Suprapubic skin (tissue), 4 donors: ENCODE measurements around the gene MAGI1. TPM values are rescaled to one million over a fixed set of nuclear protein-coding genes. Genes with fewer than 3 reads are reported as not detected.

Experiments
- DNase-seq, 2 donors: peaks; one replicate each; pipeline ENCODE4 v3.0.0-alpha.2; 2019; ENCODE audit warnings: low spot score in 2 of 2
- H3K27ac ChIP-seq: fragments of 200-600 bp; sonication (generic); one replicate; pipeline ENCODE4 v1.5.1; 2019
- H3K27me3 ChIP-seq: fragments of 200-600 bp; sonication (generic); one replicate; pipeline ENCODE4 v1.5.1; 2019
- H3K36me3 ChIP-seq: fragments of 200-600 bp; sonication (generic); one replicate; pipeline ENCODE4 v1.5.1; 2019
- H3K4me1 ChIP-seq: fragments of 200-600 bp; sonication (generic); one replicate; pipeline ENCODE4 v1.5.1; 2019
- H3K4me3 ChIP-seq: fragments of 200-600 bp; sonication (generic); one replicate; pipeline ENCODE4 v1.5.1; 2019; ENCODE audit warnings: mild to moderate bottlenecking
- H3K9me3 ChIP-seq: fragments of 200-600 bp; sonication (generic); one replicate; pipeline ENCODE4 v1.5.1; 2019
- EP300 ChIP-seq: sonication (generic); formaldehyde crosslinking; IDR thresholded peaks from one replicate; pipeline ENCODE4 v1.6.1; 2017; ENCODE audit warnings: antibody characterized with exemption
- POLR2A ChIP-seq, 2 donors: fragments of 450-650 bp; IDR thresholded peaks; one replicate each; pipeline ENCODE4 v1.6.1; 2017; ENCODE audit warnings: antibody characterized with exemption in 2 of 2, mild to moderate bottlenecking in 2 of 2, moderate library complexity in 2 of 2
- POLR2AphosphoS5 ChIP-seq, 3 donors: sonication (generic); formaldehyde crosslinking; IDR thresholded peaks; one replicate each; pipeline ENCODE4 v1.6.1; 2017; ENCODE audit warnings: antibody characterized with exemption in 3 of 3
- WGBS: methylation state at CpG from one replicate; pipeline ENCODE4 v1.1.5; 2018; 5-methylcytosine and 5-hydroxymethylcytosine counted together
- total RNA-seq, 4 donors: library from RNA; depleted of rRNA; stranded (reverse); fragments of >200 nt; gene quantifications; one replicate each; pipeline ENCODE4 v1.1.0, GENCODE V29; 2016
- TF ChIP-seq, protein P1 (sequence below), 2 donors: fragments of 200-600 bp in 1 of 2; fragments of 450-650 bp in 1 of 2; sonication (generic) in 1 of 2; IDR thresholded peaks; one replicate each; pipeline ENCODE4 v1.5.1; 2016 to 2019; ENCODE audit warnings: antibody characterized with exemption in 2 of 2, mild to moderate bottlenecking in 1 of 2, moderate library complexity in 1 of 2

The MAGI1 gene
- total RNA-seq, 4 donors from 2014 or later = 37.9 to 71.5 (median 48.6) TPM

- TF ChIP-seq POLR2AphosphoS5 (IDR thresholded peaks at IDR 0.05) (no peak), POLR2A (IDR thresholded peaks at IDR 0.05) (no peak), EP300 (no peak)
- TF ChIP-seq, protein P1, sequence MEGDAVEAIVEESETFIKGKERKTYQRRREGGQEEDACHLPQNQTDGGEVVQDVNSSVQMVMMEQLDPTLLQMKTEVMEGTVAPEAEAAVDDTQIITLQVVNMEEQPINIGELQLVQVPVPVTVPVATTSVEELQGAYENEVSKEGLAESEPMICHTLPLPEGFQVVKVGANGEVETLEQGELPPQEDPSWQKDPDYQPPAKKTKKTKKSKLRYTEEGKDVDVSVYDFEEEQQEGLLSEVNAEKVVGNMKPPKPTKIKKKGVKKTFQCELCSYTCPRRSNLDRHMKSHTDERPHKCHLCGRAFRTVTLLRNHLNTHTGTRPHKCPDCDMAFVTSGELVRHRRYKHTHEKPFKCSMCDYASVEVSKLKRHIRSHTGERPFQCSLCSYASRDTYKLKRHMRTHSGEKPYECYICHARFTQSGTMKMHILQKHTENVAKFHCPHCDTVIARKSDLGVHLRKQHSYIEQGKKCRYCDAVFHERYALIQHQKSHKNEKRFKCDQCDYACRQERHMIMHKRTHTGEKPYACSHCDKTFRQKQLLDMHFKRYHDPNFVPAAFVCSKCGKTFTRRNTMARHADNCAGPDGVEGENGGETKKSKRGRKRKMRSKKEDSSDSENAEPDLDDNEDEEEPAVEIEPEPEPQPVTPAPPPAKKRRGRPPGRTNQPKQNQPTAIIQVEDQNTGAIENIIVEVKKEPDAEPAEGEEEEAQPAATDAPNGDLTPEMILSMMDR (IDR thresholded peaks at IDR 0.05) = no peak
- Histone ChIP-seq H3K27me3 (no peaks in the 10 kb centered on the region), H3K36me3 (no peaks in the 10 kb centered on the region), H3K9me3 (no peaks in the 10 kb centered on the region), H3K27ac (no peak overlapping the region), H3K4me3 (no peak overlapping the region), H3K4me1 (peaks cover 31% of the 10 kb centered on the region)
- WGBS = 60% methylated on average over 5 of the region's 5 CpGs
- DNase-seq = no peak
Observed at GRCh38 chr3:66017591-66017990, 21.1 kb downstream of the MAGI1 start.

DNA sequence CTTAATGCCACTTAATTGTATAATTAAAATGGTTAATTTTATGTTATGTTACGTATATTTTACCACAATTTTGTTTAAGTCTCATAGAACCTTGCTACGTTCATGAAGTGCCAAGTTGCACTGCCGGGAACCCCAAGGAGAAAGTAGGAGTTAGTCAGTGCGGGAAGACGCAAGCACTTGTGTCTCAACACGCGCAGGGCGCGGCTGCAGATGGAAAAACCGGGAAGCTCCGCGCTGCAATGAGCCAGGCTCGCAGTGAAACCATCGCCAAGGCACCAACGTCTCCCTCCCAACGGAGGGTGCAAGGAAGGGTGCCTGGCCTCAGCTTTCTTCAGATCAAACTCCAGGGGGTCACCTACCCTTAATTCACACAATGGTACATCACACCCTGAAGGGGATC lies 21.6 kb downstream of the MAGI1 start:
- Histone ChIP-seq H3K9me3 (no peaks in the 10 kb centered on the region), H3K27me3 (no peaks in the 10 kb centered on the region), H3K4me3 (no peak overlapping the region), H3K27ac (no peak overlapping the region), H3K36me3 (no peaks in the 10 kb centered on the region), H3K4me1 (peaks cover 31% of the 10 kb centered on the region)
- 74% methylated on average over 16 of the region's 16 CpGs for WGBS
- TF ChIP-seq, protein P1 (IDR thresholded peaks at IDR 0.05) = no peak
- TF ChIP-seq POLR2AphosphoS5 (IDR thresholded peaks at IDR 0.05) (no peak), EP300 (no peak), POLR2A (IDR thresholded peaks at IDR 0.05) (no peak)
- DNase-seq = no peak

DNA sequence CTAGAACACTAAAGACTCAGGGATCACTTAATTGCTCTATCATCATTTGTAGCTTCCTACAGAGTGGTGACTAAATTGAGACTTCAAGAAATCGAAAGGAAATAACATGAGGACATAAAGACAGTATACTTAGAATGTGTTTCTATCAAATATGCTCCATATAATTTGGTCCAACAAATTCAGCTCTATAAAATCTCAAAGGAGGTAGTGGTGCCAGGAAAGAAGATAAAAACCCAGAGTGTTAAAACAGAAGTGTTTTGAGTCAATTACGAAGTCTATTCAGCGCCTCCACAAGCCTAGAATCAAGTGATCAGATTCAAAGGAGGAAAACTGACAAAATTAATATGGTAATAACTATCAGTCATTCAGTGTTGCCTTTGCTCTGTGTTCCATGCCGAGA lies 22.9 kb downstream of the MAGI1 start:
- H3K4me3 ChIP-seq = no peak overlapping the region
- no peaks in the 10 kb centered on the region for H3K36me3 ChIP-seq
- no peaks in the 10 kb centered on the region for H3K9me3 ChIP-seq
- H3K27me3 ChIP-seq = no peaks in the 10 kb centered on the region
- TF ChIP-seq EP300 (no peak), POLR2A (IDR thresholded peaks at IDR 0.05) (no peak), POLR2AphosphoS5 (IDR thresholded peaks at IDR 0.05) (no peak)
- TF ChIP-seq, protein P1 (IDR thresholded peaks at IDR 0.05) = no peak
- no peak overlapping the region for H3K27ac ChIP-seq
- whole genome bisulfite sequencing = 75% methylated on average over 4 of the region's 4 CpGs
- DNase-seq = no peak
- peaks cover 30% of the 10 kb centered on the region for H3K4me1 ChIP-seq

DNA sequence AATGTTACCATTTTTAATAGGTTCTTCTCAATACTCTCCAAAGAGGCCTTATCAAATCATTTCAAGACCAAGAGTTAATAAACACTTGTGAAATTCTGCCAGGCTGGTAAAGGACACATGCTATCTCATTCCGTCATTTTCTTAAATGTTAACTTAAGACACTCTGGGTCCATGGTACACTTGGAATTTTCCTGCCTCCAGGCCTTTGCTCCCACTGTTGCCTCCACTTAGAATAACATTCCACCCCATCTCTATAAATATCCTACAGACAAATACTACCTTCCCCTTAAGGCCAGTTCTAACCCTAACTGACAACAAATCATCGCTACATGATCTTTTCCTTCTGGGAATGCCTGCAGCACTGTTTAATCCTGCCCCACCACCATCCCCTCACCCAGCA lies 24.1 kb downstream of the MAGI1 start:
- H3K9me3 ChIP-seq = no peaks in the 10 kb centered on the region
- no peaks in the 10 kb centered on the region for H3K36me3 ChIP-seq
- H3K4me1 ChIP-seq = peaks cover 38% of the 10 kb centered on the region
- H3K27me3 ChIP-seq = no peaks in the 10 kb centered on the region
- no peak for TF ChIP-seq EP300
- TF ChIP-seq, protein P1 (IDR thresholded peaks at IDR 0.05) = no peak
- TF ChIP-seq POLR2AphosphoS5 (IDR thresholded peaks at IDR 0.05) = no peak
- TF ChIP-seq POLR2A (IDR thresholded peaks at IDR 0.05) = no peak
- 77% methylated on average over 1 of the region's 2 CpGs for WGBS
- no peak overlapping the region for H3K4me3 ChIP-seq
- no peak overlapping the region for H3K27ac ChIP-seq
- DNase-seq = no peak

DNA sequence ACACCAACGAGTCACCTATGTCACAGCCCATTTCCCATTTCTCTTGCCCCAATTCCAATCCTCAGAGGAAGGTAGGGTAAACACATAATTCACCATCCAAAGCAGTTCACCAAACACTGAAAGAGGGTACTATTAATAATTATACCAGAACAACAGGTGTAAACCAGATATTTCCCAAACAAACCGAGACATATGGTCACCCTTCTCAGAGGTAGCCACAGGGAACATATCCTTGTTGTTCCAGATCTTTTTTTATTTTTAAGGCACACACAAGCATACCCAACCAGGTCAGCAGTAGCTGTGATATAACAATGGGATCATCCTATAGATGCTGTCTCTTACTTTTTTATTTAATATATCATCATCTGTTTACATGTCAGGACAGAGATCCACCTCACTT lies 24.7 kb downstream of the MAGI1 start:
- Histone ChIP-seq H3K27me3 (no peaks in the 10 kb centered on the region), H3K9me3 (no peaks in the 10 kb centered on the region), H3K4me3 (no peak overlapping the region), H3K27ac (no peak overlapping the region), H3K36me3 (no peaks in the 10 kb centered on the region), H3K4me1 (peaks cover 35% of the 10 kb centered on the region)
- TF ChIP-seq POLR2A (IDR thresholded peaks at IDR 0.05) (no peak), POLR2AphosphoS5 (IDR thresholded peaks at IDR 0.05) (no peak), EP300 (no peak)
- TF ChIP-seq, protein P1 (IDR thresholded peaks at IDR 0.05) = no peak
- 94% methylated on average over 2 of the region's 2 CpGs for WGBS
- no peak for DNase-seq
